HEK293 (cell line): ENCODE data around the gene MTFR1L.

ENCODE experiments used
- CTCF ChIA-PET: fragments of 350-600 bp; formaldehyde crosslinking; extraction: SDS; loops from one replicate; lab custom pipeline; 2021; ENCODE audit warnings: antibody characterized with exemption; lab: Yijun Ruan, JAX
- POLR2A ChIA-PET: fragments of 300-600 bp; formaldehyde crosslinking; extraction: SDS; loops from one replicate; lab custom pipeline; 2020; ENCODE audit warnings: antibody characterized with exemption, inconsistent platforms; lab: Yijun Ruan, JAX
- H3K27ac ChIP-seq: fragments of 200-500 bp; sonication (Bioruptor generic); 2 replicates; pipeline ENCODE4 v1.5.1; 2014; ENCODE audit warnings: low read depth, low read length, control low read depth, inconsistent platforms; ENCODE audit errors: extremely low read depth
- H3K36me3 ChIP-seq, 2 experiments: fragments of 200-500 bp in 1 of 2; sonication (Bioruptor generic) in 1 of 2; 1 replicate in 1 of 2; 2 replicates in 1 of 2; pipeline ENCODE4 v1.5.1; 2014 to 2017; ENCODE audit warnings: inconsistent platforms in 2 of 2, low read length in 2 of 2; ENCODE audit not compliant: control insufficient read depth in 2 of 2, insufficient read depth in 1 of 2
- H3K4me1 ChIP-seq: fragments of 200-500 bp; sonication (Bioruptor generic); 2 replicates; pipeline ENCODE4 v1.5.1; 2014; ENCODE audit warnings: mild to moderate bottlenecking, low read length, inconsistent platforms; ENCODE audit not compliant: control insufficient read depth, insufficient read depth
- H3K4me3 ChIP-seq: 2 replicates; pipeline ENCODE4 v1.5.1; 2011; ENCODE audit warnings: low read depth, mild to moderate bottlenecking, control low read depth, low read length, moderate library complexity
- H3K9me3 ChIP-seq: fragments of 200-500 bp; sonication (Bioruptor generic); 2 replicates; pipeline ENCODE4 v1.5.1; 2014; ENCODE audit warnings: low read depth, low read length, inconsistent platforms; ENCODE audit not compliant: control insufficient read depth, insufficient read depth
- KLF1 ChIP-seq: fragments of 450-650 bp; formaldehyde crosslinking; IDR thresholded peaks from 2 replicates; pipeline ENCODE4 v1.5.1; 2016; ENCODE audit warnings: missing biosample characterization, missing genetic modification characterization
- MYNN ChIP-seq: fragments of 450-650 bp; formaldehyde crosslinking; IDR thresholded peaks from 2 replicates; pipeline ENCODE4 v1.5.1; 2016; ENCODE audit warnings: missing biosample characterization, missing genetic modification characterization, borderline replicate concordance
- SCRT1 ChIP-seq: fragments of 450-650 bp; formaldehyde crosslinking; IDR thresholded peaks from 2 replicates; pipeline ENCODE4 v1.5.1; 2016; ENCODE audit warnings: missing biosample characterization, missing genetic modification characterization, borderline replicate concordance
- ZBTB17 ChIP-seq: fragments of 450-650 bp; formaldehyde crosslinking; IDR thresholded peaks from 2 replicates; pipeline ENCODE4 v1.5.1; 2016; ENCODE audit warnings: missing biosample characterization, missing genetic modification characterization
- ZIC2 ChIP-seq: fragments of 450-650 bp; formaldehyde crosslinking; IDR thresholded peaks from 2 replicates; pipeline ENCODE4 v1.5.1; 2016; ENCODE audit warnings: missing biosample characterization, missing genetic modification characterization
- ZNF121 ChIP-seq: fragments of 450-650 bp; formaldehyde crosslinking; IDR thresholded peaks from 2 replicates; pipeline ENCODE4 v1.5.1; 2016; ENCODE audit warnings: missing biosample characterization, missing genetic modification characterization
- ZNF133 ChIP-seq: fragments of 450-650 bp; formaldehyde crosslinking; IDR thresholded peaks from 2 replicates; pipeline ENCODE4 v1.5.1; 2016; ENCODE audit warnings: missing biosample characterization, missing genetic modification characterization
- ZNF138 ChIP-seq: fragments of 450-650 bp; formaldehyde crosslinking; IDR thresholded peaks from 2 replicates; pipeline ENCODE4 v1.5.1; 2016; ENCODE audit warnings: missing biosample characterization, missing genetic modification characterization, borderline replicate concordance
- ZNF169 ChIP-seq: fragments of 450-650 bp; formaldehyde crosslinking; IDR thresholded peaks from 2 replicates; pipeline ENCODE4 v1.5.1; 2016; ENCODE audit warnings: missing biosample characterization, missing genetic modification characterization
- ZNF184 ChIP-seq: fragments of 450-650 bp; IDR thresholded peaks from 2 replicates; pipeline ENCODE4 v1.5.1; 2018; ENCODE audit warnings: missing biosample characterization, mild to moderate bottlenecking, missing genetic modification characterization
- ZNF248 ChIP-seq: fragments of 450-650 bp; formaldehyde crosslinking; IDR thresholded peaks from 2 replicates; pipeline ENCODE4 v1.5.1; 2017; ENCODE audit warnings: missing biosample characterization, missing genetic modification characterization
- ZNF391 ChIP-seq: fragments of 450-650 bp; formaldehyde crosslinking; IDR thresholded peaks from 2 replicates; pipeline ENCODE4 v1.5.1; 2016; ENCODE audit warnings: low read depth, missing biosample characterization, missing genetic modification characterization, borderline replicate concordance
- ZNF473 ChIP-seq: fragments of 450-650 bp; formaldehyde crosslinking; IDR thresholded peaks from 2 replicates; pipeline ENCODE4 v1.5.1; 2017; ENCODE audit warnings: missing biosample characterization, missing genetic modification characterization
- ZNF530 ChIP-seq: fragments of 450-650 bp; formaldehyde crosslinking; IDR thresholded peaks from 2 replicates; pipeline ENCODE4 v1.5.1; 2016; ENCODE audit warnings: low read depth, missing biosample characterization, missing genetic modification characterization
- ZNF621 ChIP-seq: fragments of 450-650 bp; formaldehyde crosslinking; IDR thresholded peaks from 2 replicates; pipeline ENCODE4 v1.5.1; 2017; ENCODE audit warnings: missing biosample characterization, missing genetic modification characterization
- ZNF626 ChIP-seq: fragments of 450-650 bp; sonication (Bioruptor Pico); formaldehyde crosslinking; IDR thresholded peaks from 2 replicates; pipeline ENCODE4 v1.5.1; 2018; ENCODE audit warnings: missing biosample characterization, missing genetic modification characterization, inconsistent platforms
- ZNF654 ChIP-seq: fragments of 450-650 bp; formaldehyde crosslinking; IDR thresholded peaks from 2 replicates; pipeline ENCODE4 v1.5.1; 2016; ENCODE audit warnings: low read depth, missing biosample characterization, missing genetic modification characterization
- ZNF677 ChIP-seq: fragments of 450-650 bp; IDR thresholded peaks from 2 replicates; pipeline ENCODE4 v1.5.0; 2018; ENCODE audit warnings: missing biosample characterization, mild to moderate bottlenecking, missing genetic modification characterization, moderate library complexity
- ZNF791 ChIP-seq: fragments of 450-650 bp; formaldehyde crosslinking; IDR thresholded peaks from 2 replicates; pipeline ENCODE4 v1.5.1; 2016; ENCODE audit warnings: missing biosample characterization, missing genetic modification characterization
- ZSCAN30 ChIP-seq: fragments of 450-650 bp; IDR thresholded peaks from 2 replicates; pipeline ENCODE4 v1.5.1; 2018; ENCODE audit warnings: missing biosample characterization, mild to moderate bottlenecking, missing genetic modification characterization, moderate library complexity
- TF ChIP-seq, protein P1 (sequence below): fragments of 450-650 bp; formaldehyde crosslinking; IDR thresholded peaks from 2 replicates; pipeline ENCODE4 v1.5.1; 2016; ENCODE audit warnings: missing biosample characterization, missing genetic modification characterization, low read depth
- TF ChIP-seq, protein P2 (sequence below): fragments of 450-650 bp; formaldehyde crosslinking; IDR thresholded peaks from 2 replicates; pipeline ENCODE4 v1.5.1; 2016; ENCODE audit warnings: missing biosample characterization, missing genetic modification characterization
- TF ChIP-seq, protein P3 (sequence below): fragments of 450-650 bp; formaldehyde crosslinking; IDR thresholded peaks from 2 replicates; pipeline ENCODE4 v1.5.1; 2016; ENCODE audit warnings: missing biosample characterization, missing genetic modification characterization

Gene MTFR1L

DNA sequence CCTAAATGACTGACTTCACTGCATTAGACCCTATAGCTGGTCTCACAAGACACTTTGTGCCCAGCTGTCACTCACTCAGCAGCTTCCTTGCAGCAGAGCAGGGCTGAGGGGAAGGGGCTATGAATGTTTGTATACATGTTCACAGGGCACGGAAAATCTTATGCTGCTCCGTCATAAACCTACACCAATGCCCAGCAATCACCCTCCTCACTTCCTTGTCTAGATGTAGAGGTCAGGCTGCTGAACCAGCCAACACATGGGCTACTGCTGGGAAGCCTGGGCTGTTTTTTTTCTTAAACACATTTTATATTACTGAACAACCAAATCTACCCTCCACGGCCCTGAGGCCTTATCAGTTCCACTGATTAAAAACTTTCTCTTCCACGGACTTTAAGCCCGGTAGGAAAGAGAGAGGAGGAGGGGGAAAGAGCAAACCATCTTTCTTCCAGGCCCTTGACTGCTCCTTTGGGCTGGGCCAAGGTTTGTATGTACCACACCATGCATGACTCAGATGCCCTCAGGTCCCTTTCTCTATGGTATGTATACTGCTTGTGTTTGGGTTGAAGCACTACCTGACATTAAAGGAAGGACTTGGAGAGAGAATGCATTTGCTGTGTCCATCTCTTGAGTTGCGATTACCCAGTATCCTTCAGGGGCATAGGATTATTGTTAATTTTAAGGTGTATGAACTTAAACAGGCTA is 12.7 kb downstream of the MTFR1L start:
- H3K9me3 ChIP-seq, result no peaks in the 10 kb centered on the region
- POLR2A ChIA-PET, result interaction anchor here (1.0 to 1.3 kb wide), 3 partner anchors 11 to 585 kb away, joined by 3 to 4 read pairs (median 3); partner anchors contain the start of genes PAFAH2 and RSRP1
- H3K4me3 ChIP-seq, result no peak overlapping the region
- CTCF ChIA-PET, result interaction anchor here (0.5 kb wide), 1 partner anchor 50 kb away, joined by 3 read pairs; no protein-coding TSS in a partner anchor
- TF ChIP-seq ZIC2 (tag by site-specific recombination) (no peak), ZNF530 (tag by site-specific recombination) (no peak), SCRT1 (tag by site-specific recombination) (no peak), ZNF791 (tag by site-specific recombination) (no peak), ZNF184 (no peak), ZNF654 (no peak), ZNF133 (tag by site-specific recombination) (no peak), ZBTB17 (tag by site-specific recombination) (no peak), ZNF473 (tag by site-specific recombination) (no peak), ZNF626 (tag by site-specific recombination) (no peak), ZNF138 (tag by site-specific recombination) (no peak), KLF1 (tag by site-specific recombination) (no peak), ZNF169 (tag by site-specific recombination) (no peak), MYNN (no peak)
- TF ChIP-seq, protein P1, sequence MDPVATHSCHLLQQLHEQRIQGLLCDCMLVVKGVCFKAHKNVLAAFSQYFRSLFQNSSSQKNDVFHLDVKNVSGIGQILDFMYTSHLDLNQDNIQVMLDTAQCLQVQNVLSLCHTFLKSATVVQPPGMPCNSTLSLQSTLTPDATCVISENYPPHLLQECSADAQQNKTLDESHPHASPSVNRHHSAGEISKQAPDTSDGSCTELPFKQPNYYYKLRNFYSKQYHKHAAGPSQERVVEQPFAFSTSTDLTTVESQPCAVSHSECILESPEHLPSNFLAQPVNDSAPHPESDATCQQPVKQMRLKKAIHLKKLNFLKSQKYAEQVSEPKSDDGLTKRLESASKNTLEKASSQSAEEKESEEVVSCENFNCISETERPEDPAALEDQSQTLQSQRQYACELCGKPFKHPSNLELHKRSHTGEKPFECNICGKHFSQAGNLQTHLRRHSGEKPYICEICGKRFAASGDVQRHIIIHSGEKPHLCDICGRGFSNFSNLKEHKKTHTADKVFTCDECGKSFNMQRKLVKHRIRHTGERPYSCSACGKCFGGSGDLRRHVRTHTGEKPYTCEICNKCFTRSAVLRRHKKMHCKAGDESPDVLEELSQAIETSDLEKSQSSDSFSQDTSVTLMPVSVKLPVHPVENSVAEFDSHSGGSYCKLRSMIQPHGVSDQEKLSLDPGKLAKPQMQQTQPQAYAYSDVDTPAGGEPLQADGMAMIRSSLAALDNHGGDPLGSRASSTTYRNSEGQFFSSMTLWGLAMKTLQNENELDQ (tag by site-specific recombination), result no peak
- H3K4me1 ChIP-seq, result no peaks in the 10 kb centered on the region
- H3K36me3 ChIP-seq, result peaks cover 13 to 98% of the 10 kb centered on the region in 2 experiments
- no peak overlapping the region for H3K27ac ChIP-seq

DNA sequence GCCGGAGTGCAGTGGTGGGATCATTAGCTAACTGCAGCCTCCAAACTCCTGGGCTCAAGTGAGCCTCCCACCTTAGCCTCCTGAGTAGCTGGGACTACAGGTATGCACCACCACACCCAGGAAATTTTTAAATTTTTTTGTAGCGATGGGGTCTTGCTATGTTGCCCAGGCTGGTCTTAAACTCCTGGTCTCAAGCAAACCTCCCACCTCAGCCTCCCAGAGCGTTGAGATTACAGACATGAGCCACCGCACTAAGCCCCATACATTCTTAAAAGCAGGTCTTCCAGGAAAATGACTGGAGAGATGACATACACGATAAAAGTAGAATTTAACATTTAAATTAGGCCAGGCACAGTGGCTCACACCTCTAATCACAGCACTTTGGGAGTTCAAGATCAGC is 13.4 kb downstream of the MTFR1L start:
- ChIA-PET CTCF (interaction anchor here (1.1 kb wide), 1 partner anchor 62 kb away, joined by 6 read pairs; no protein-coding TSS in a partner anchor), POLR2A (interaction anchor here (1.0 kb wide), 1 partner anchor 14 kb away, joined by 4 read pairs; the partner anchor contains the start of gene MTFR1L)
- H3K4me3 ChIP-seq, result no peak overlapping the region
- peaks cover 8 to 91% of the 10 kb centered on the region in 2 experiments for H3K36me3 ChIP-seq
- no peaks in the 10 kb centered on the region for H3K9me3 ChIP-seq
- no peak overlapping the region for H3K27ac ChIP-seq
- TF ChIP-seq ZNF121 (tag by site-specific recombination) (peak; percentile 92), ZSCAN30 (tag by site-specific recombination) (no peak)
- H3K4me1 ChIP-seq, result no peaks in the 10 kb centered on the region

DNA sequence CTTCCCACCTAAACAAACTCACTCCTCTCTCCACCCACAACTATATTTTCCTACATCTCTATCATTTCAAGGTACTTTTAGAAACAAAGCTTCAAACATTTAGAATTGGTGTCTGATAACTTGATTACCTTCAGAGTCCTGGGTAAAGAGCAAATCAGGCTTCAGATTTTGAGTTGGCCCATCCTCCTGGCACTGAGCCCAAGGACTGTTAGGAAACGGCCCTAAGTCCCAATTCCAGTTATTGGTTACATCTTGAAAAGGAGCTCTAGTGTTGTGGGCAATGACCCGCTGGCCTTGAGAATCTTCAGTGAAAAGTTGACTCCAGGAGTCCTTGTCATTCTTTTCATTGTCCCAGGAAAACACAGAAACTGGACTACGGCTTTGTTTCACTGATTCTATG is 15.1 kb downstream of the MTFR1L start:
- Histone ChIP-seq H3K36me3 (peaks cover 8 to 74% of the 10 kb centered on the region in 2 experiments), H3K4me1 (no peaks in the 10 kb centered on the region), H3K27ac (no peak overlapping the region), H3K9me3 (no peaks in the 10 kb centered on the region), H3K4me3 (no peak overlapping the region)
- TF ChIP-seq ZNF621 (tag by site-specific recombination) (no peak), ZNF391 (no peak), ZNF248 (no peak), ZNF677 (no peak), ZNF121 (tag by site-specific recombination) (no peak), ZNF626 (tag by site-specific recombination) (no peak)
- TF ChIP-seq, protein P2, sequence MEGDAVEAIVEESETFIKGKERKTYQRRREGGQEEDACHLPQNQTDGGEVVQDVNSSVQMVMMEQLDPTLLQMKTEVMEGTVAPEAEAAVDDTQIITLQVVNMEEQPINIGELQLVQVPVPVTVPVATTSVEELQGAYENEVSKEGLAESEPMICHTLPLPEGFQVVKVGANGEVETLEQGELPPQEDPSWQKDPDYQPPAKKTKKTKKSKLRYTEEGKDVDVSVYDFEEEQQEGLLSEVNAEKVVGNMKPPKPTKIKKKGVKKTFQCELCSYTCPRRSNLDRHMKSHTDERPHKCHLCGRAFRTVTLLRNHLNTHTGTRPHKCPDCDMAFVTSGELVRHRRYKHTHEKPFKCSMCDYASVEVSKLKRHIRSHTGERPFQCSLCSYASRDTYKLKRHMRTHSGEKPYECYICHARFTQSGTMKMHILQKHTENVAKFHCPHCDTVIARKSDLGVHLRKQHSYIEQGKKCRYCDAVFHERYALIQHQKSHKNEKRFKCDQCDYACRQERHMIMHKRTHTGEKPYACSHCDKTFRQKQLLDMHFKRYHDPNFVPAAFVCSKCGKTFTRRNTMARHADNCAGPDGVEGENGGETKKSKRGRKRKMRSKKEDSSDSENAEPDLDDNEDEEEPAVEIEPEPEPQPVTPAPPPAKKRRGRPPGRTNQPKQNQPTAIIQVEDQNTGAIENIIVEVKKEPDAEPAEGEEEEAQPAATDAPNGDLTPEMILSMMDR, result no peak
- TF ChIP-seq, protein P3, sequence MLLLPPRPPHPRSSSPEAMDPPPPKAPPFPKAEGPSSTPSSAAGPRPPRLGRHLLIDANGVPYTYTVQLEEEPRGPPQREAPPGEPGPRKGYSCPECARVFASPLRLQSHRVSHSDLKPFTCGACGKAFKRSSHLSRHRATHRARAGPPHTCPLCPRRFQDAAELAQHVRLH (tag by site-specific recombination), result no peak
- CTCF ChIA-PET, result interaction anchor here (0.7 to 1.1 kb wide), 4 partner anchors 55 to 163 kb away, joined by 3 to 4 read pairs (median 3); partner anchors contain the start of gene PAFAH2
- POLR2A ChIA-PET, result interaction anchor here (0.6 to 1.3 kb wide), 2 partner anchors 15 to 57 kb away, joined by 3 to 4 read pairs; partner anchors contain the start of gene MTFR1L
